Measurements from ENCODE around the gene NWD2. TPM values are rescaled to one million over a fixed set of nuclear protein-coding genes. Genes with fewer than 3 reads are reported as not detected.

Gene NWD2
- total and polyA plus RNA-seq, 9 of the 15 experiments (the other 6 are each of a cell fraction or from before 2014, with no cell fraction given), result not detected

DNA sequence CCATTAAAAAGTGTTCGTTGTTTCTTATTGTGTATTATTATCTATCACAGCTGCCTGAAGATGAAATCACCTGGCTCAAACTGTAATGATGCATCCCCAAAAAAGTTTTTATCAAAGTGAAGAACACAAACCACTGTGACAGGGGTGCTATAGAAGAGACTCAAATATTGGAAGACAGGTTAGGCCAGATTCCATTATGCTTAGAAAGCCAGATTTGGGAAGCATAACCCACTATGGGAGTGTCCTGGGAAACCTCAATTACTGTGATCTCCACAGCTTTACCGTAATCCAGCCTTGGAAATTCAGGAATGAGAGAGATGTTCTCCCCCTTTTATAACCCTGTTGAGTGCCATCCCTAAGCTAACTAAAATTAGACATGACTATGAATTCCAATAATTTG is 114.2 kb downstream of the NWD2 start (continued):
- TF ChIP-seq ZNF263 (CRISPR knock-in tag; IDR thresholded peaks at IDR 0.05; ENCODE audit: borderline replicate concordance), result no peak

GRCh38 chr4:37359261-37359660 is 114.7 kb downstream of the NWD2 start:
- BruUV-seq (replicated peaks), result no TSS peak
- DNase-seq (ENCODE audit: extremely low read depth in 1 of 4, low spot score in 3 of 4) (no peak), FAIRE-seq (no peak), ATAC-seq (no peak)
- no peaks in the 10 kb centered on the region for H3K4me1 ChIP-seq (replicated peaks in 1 of 2; ENCODE audit: control insufficient read depth in 2 of 2, insufficient read depth in 2 of 2, low read length in 2 of 2)
- H3K4me2 ChIP-seq (ENCODE audit: insufficient read depth, low read length), result no peak overlapping the region
- H3K36me3 ChIP-seq (ENCODE audit: control insufficient read depth, insufficient read depth, low read length), result no peaks in the 10 kb centered on the region
- ChIA-PET CTCF (ENCODE audit: low intra/inter-chr PET ratio) (no interaction called here), POLR2A (interaction anchor here (0.7 kb wide), 1 partner anchor 632 kb away, joined by 3 read pairs; no protein-coding TSS in a partner anchor)
- no peaks in the 10 kb centered on the region for H4K20me1 ChIP-seq (replicated peaks; ENCODE audit: control insufficient read depth, insufficient read depth, low read length)
- H3K4me3 ChIP-seq, result no peak overlapping the region
- in situ Hi-C loops (cut with MboI), result no loop called here
- no peak overlapping the region for H3K9ac ChIP-seq (ENCODE audit: insufficient read depth in 1 of 2, low read depth in 2 of 2, low read length in 2 of 2)
- H3K27ac ChIP-seq (ENCODE audit: extremely low read depth, low read depth, low read length), result no peak overlapping the region
- H3K9me3 ChIP-seq (replicated peaks; ENCODE audit: control insufficient read depth, insufficient read depth, low read depth, low read length), result no peaks in the 10 kb centered on the region
- H3K79me2 ChIP-seq (ENCODE audit: control insufficient read depth, insufficient read depth, low read length), result no peaks in the 10 kb centered on the region
- 7% methylated on average over 4 of the region's 4 CpGs for WGBS (ENCODE audit: insufficient coverage, low coverage, missing lambda C conversion rate)
- intact Hi-C loops (cut with micrococcal nuclease), result no loop called here
- H3K9me1 ChIP-seq (ENCODE audit: control insufficient read depth, insufficient read depth, low read length), result no peaks in the 10 kb centered on the region
- no peak overlapping the region for H2AFZ ChIP-seq (ENCODE audit: low read depth, low read length)
- no peaks in the 10 kb centered on the region for H3K27me3 ChIP-seq (ENCODE audit: control insufficient read depth in 2 of 2, insufficient read depth in 2 of 2, low read length in 2 of 2)
- no peak for TF ChIP-seq ZNF384 (IDR thresholded peaks at IDR 0.05; ENCODE audit: low read depth, low read length)
- TF ChIP-seq U2AF1 (optimal IDR thresholded peaks at IDR 0.05; ENCODE audit: low read depth, low read length), result no peak
- TF ChIP-seq MBD2 (IDR thresholded peaks at IDR 0.05; ENCODE audit: borderline replicate concordance, low read depth), result no peak
- no peak for TF ChIP-seq POLR2H (tag; IDR thresholded peaks at IDR 0.05; ENCODE audit: low read depth)
- TF ChIP-seq, protein P1, sequence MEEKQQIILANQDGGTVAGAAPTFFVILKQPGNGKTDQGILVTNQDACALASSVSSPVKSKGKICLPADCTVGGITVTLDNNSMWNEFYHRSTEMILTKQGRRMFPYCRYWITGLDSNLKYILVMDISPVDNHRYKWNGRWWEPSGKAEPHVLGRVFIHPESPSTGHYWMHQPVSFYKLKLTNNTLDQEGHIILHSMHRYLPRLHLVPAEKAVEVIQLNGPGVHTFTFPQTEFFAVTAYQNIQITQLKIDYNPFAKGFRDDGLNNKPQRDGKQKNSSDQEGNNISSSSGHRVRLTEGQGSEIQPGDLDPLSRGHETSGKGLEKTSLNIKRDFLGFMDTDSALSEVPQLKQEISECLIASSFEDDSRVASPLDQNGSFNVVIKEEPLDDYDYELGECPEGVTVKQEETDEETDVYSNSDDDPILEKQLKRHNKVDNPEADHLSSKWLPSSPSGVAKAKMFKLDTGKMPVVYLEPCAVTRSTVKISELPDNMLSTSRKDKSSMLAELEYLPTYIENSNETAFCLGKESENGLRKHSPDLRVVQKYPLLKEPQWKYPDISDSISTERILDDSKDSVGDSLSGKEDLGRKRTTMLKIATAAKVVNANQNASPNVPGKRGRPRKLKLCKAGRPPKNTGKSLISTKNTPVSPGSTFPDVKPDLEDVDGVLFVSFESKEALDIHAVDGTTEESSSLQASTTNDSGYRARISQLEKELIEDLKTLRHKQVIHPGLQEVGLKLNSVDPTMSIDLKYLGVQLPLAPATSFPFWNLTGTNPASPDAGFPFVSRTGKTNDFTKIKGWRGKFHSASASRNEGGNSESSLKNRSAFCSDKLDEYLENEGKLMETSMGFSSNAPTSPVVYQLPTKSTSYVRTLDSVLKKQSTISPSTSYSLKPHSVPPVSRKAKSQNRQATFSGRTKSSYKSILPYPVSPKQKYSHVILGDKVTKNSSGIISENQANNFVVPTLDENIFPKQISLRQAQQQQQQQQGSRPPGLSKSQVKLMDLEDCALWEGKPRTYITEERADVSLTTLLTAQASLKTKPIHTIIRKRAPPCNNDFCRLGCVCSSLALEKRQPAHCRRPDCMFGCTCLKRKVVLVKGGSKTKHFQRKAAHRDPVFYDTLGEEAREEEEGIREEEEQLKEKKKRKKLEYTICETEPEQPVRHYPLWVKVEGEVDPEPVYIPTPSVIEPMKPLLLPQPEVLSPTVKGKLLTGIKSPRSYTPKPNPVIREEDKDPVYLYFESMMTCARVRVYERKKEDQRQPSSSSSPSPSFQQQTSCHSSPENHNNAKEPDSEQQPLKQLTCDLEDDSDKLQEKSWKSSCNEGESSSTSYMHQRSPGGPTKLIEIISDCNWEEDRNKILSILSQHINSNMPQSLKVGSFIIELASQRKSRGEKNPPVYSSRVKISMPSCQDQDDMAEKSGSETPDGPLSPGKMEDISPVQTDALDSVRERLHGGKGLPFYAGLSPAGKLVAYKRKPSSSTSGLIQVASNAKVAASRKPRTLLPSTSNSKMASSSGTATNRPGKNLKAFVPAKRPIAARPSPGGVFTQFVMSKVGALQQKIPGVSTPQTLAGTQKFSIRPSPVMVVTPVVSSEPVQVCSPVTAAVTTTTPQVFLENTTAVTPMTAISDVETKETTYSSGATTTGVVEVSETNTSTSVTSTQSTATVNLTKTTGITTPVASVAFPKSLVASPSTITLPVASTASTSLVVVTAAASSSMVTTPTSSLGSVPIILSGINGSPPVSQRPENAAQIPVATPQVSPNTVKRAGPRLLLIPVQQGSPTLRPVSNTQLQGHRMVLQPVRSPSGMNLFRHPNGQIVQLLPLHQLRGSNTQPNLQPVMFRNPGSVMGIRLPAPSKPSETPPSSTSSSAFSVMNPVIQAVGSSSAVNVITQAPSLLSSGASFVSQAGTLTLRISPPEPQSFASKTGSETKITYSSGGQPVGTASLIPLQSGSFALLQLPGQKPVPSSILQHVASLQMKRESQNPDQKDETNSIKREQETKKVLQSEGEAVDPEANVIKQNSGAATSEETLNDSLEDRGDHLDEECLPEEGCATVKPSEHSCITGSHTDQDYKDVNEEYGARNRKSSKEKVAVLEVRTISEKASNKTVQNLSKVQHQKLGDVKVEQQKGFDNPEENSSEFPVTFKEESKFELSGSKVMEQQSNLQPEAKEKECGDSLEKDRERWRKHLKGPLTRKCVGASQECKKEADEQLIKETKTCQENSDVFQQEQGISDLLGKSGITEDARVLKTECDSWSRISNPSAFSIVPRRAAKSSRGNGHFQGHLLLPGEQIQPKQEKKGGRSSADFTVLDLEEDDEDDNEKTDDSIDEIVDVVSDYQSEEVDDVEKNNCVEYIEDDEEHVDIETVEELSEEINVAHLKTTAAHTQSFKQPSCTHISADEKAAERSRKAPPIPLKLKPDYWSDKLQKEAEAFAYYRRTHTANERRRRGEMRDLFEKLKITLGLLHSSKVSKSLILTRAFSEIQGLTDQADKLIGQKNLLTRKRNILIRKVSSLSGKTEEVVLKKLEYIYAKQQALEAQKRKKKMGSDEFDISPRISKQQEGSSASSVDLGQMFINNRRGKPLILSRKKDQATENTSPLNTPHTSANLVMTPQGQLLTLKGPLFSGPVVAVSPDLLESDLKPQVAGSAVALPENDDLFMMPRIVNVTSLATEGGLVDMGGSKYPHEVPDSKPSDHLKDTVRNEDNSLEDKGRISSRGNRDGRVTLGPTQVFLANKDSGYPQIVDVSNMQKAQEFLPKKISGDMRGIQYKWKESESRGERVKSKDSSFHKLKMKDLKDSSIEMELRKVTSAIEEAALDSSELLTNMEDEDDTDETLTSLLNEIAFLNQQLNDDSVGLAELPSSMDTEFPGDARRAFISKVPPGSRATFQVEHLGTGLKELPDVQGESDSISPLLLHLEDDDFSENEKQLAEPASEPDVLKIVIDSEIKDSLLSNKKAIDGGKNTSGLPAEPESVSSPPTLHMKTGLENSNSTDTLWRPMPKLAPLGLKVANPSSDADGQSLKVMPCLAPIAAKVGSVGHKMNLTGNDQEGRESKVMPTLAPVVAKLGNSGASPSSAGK (IDR thresholded peaks at IDR 0.05), result no peak
- TF ChIP-seq NEUROD1 (IDR thresholded peaks at IDR 0.05; ENCODE audit: borderline replicate concordance, low read depth, low read length, partially characterized antibody), result no peak
- no peak for TF ChIP-seq ZBTB7A (IDR thresholded peaks at IDR 0.05; ENCODE audit: borderline replicate concordance, control insufficient read depth, low read depth, low read length)
- TF ChIP-seq RBM14 (IDR thresholded peaks at IDR 0.05; ENCODE audit: borderline replicate concordance, insufficient read depth, low read depth, low read length), result no peak
- TF ChIP-seq NFYB (IDR thresholded peaks at IDR 0.05; ENCODE audit: extremely low read depth, insufficient read length), result no peak
